Activated CD4-positive, alpha-beta T cell treated with anti-CD3 and anti-CD28 coated beads for 48 hours (primary cell): ENCODE data around the gene ZNF101.

Experiments
- DNase-seq: peaks from one replicate; pipeline ENCODE4 v3.0.0-alpha.2; 2020

The ZNF101 gene

GRCh38 chr19:19668230-19669012, at the start of gene ZNF101:
Gene ZNF101, plus strand, starts transcription at chr19:19668839. Its CDS starts 125 bp downstream, at chr19:19668964.
- DNase-seq = peak; percentile 98

DNA sequence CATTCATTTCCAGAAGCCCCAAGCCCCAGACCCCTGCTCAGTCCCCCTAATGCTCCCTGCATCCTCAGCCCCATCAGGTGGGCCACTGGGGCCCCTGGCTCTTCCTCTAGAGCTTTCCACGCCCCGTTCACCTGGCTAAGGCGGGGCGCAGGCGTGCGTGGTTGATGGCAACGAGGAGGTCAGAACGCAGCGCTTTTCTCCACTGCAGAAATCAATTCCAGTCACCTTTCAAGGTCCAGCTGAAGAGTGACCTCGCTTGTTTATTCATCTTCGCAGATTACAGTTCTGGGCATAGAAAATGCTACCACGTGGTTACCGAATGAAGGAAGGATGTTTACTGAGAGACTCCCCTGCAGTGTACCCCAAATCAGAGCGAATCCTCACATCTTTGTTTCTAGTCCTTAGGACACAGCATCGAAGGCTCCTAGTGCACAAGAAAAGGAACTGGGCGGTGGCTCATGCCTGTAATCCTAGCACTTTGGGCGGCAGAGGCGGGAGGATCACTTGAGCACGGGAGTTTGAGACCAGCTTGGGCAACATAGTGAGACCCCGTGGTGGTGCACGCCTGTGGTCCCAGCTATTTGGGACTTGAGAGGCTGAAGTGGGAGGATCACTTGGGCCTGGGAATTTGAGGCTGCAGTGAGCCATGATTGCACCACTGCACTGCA, 49.3 kb upstream of the ZNF101 start:
- no peak for DNase-seq

GRCh38 chr19:19619849-19620210, 48.8 kb upstream of the ZNF101 start:
- no peak for DNase-seq

- no peak for DNase-seq
Observed at GRCh38 chr19:19623383-19623782, 45.3 kb upstream of the ZNF101 start.

GRCh38 chr19:19624032-19624570, 44.5 kb upstream of the ZNF101 start:
- DNase-seq = no peak

GRCh38 chr19:19626516-19627472, 41.8 kb upstream of the ZNF101 start:
- DNase-seq = no peak

GRCh38 chr19:19627621-19628500, 40.8 kb upstream of the ZNF101 start, which contains the start of gene LPAR2:
Gene LPAR2, minus strand, starts transcription at chr19:19628220. Its CDS starts 945 bp downstream, at chr19:19627275.
- DNase-seq = peak; percentile 68

DNA sequence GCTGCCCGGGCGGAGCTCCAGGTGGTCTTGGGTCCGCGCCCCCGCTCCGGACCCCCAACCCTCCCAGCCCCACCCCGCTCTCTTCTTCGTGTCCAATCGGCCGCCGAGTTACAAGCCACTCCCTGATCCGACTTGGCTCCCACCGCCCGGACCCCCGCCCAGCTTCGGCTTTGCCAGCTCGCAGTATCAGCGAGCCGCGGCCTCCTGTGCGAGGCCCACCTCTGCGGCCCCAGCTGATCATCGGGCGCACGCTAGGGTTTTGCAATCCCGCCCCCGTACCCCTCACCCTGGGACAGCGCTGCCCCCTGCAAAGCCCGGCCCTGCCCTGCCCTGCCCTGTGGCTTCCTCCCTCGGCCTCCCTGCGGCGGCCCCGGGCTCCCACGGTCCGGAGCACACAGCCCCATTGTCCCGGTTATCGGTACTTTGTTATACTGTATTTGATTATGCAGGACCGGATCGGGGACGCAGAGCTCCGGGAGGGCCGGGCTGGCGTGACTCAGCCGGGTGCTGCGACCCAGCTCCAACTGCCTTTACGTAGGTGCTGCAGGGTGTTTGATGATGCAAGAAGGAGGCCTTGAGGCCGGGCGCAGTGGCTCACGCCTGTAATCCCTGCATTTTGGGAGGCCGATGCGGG, 40.0 kb upstream of the ZNF101 start:
- DNase-seq = peak; percentile 66

- DNase-seq = no peak
Observed at GRCh38 chr19:19630062-19630414, 38.6 kb upstream of the ZNF101 start.

GRCh38 chr19:19630426-19630825, 38.2 kb upstream of the ZNF101 start:
- DNase-seq = no peak

DNA sequence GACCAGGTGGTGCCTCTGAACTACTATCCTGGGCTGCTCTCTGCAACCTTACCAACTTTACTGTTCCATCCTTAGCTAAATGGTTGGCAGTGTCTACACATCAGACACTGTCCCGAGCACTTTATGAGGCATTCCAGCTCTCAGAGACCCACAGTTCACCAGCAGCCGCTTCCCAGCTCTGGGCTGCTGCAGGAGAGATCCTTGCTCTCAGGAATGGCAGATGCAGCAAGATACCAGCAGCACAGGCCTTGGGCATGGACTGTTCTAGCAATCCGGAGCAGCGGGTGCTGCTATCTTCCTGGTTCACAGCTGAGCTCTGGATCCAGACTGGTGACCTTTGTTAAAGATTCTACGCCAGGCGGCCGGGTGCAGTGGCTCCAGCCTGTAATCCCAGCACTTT, 37.3 kb upstream of the ZNF101 start:
- no peak for DNase-seq

- DNase-seq = no peak
Observed at GRCh38 chr19:19632661-19633060, 36.0 kb upstream of the ZNF101 start.

DNA sequence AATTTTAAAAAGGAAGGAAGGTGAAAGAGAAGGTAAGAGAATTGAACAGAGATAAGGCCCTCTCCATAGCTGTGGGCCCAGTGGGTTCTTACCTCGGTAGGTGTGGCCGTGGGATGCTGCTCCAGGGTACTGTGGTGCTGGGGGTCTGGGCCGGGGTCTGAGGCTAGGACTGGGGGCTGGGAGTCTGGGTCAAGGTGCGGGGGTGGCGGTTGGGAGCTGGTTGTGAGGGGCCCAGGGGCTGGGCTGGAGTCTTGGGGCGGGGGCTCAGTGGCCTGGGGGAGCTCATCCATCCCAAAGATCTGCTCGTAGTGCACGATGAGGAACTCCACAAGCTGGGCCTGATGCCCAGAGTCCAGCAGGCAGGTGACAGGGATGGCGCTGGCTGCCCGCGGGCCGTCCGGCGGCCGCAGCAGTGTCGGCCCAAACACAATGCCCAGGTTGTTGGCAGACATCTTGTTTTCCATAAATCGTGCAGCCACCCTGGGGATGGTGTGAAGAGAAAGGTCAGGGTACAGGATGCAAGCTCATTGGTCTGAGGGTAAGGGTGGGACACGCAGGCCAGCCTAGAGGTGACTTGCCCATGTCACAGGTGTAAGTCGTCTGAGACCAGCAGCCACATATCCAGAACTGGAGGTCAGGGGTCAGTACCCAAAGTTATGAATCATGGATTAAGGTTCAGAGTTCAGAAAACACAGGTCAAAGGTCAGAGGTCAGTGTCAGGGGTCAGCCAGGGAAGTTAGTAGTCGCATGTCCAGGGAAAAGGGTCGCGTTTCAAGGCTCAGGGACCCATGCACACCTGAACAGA, 34.7 kb upstream of the ZNF101 start:
- DNase-seq = no peak

GRCh38 chr19:19634516-19635312, 33.9 kb upstream of the ZNF101 start:
- no peak for DNase-seq

DNA sequence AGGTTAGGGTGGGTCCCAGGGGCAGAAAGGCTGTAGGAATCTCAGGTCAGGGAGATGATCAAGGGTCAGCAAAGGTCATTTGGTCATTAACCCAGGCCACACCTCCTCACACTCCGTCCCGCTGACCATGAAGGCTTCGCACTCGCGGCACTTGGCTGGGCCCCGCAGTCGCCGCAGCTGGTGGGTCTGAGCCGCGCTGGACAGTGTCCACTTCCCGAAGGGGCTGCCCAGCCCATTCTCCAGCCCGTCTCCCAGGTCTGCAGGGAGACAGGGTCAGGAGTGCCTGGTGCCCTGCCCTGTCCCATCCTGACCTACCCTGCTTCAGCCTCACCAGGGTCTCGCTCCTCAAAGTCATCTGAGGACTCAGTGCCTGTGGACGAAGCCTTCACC, 33.3 kb upstream of the ZNF101 start:
- DNase-seq = no peak

- DNase-seq = no peak
Observed at GRCh38 chr19:19636573-19637185, 32.0 kb upstream of the ZNF101 start.

GRCh38 chr19:19637186-19637522, 31.5 kb upstream of the ZNF101 start:
- DNase-seq = no peak

DNA sequence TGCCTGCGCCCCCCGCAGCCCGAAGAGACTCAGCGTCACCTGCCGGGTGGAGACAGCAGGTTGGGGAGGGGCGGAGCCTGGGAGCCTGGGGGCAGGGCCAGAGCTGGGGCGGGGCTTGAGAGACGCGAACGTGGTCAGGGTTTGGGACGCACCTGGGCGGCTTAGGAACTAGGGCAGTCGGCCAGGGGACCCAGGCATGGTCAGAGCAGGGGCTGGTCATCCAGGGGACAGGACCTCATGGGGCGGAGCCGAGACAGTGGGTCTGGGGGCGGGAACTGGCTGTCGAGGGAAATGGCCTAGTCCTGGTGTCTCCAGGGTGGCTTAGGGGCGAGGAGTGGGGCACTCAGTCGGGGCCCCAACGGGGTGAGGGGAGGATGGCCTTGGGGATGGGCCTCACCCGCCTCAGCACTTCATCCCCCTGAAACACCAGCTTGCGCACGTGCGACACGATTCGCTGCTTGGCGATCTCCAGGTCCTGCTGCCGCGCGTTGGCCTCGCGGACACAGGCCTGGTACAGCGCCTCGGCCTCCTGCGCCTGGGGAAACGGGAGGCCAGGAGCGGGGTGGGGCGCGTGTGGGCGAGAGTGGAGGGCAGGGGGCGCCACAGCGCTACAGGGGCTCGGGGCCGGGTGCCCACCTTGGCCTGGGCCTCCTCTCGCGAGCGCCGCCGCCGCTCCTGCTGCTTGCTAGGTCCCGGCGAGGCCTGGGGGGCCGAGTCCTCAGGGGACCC, 31.0 kb upstream of the ZNF101 start:
- DNase-seq = peak; percentile 34
